K562 (cell line): ENCODE results near the gene CCNI. TPM values are rescaled to one million over a fixed set of nuclear protein-coding genes. Genes with fewer than 3 reads are reported as not detected.

ENCODE experiments used
- CBX3 ChIP-seq, 2 experiments: IDR thresholded peaks; 1 replicate in 1 of 2; 2 replicates in 1 of 2; pipeline ENCODE4 v1.6.1; 2012; ENCODE audit warnings: inconsistent platforms in 2 of 2, low read length in 2 of 2, borderline replicate concordance in 1 of 2, control low read depth in 1 of 2
- CCNT2 ChIP-seq: IDR thresholded peaks from 2 replicates; pipeline ENCODE4 v1.6.1; 2011; ENCODE audit warnings: borderline replicate concordance, low read depth, mild to moderate bottlenecking, moderate library complexity, mixed read lengths, low read length; ENCODE audit not compliant: insufficient read length; ENCODE audit errors: extremely low read depth
- ESRRA ChIP-seq: fragments of 450-650 bp; IDR thresholded peaks from 2 replicates; pipeline ENCODE4 v1.6.1; 2014; ENCODE audit warnings: low read depth, mild to moderate bottlenecking, moderate library complexity, borderline replicate concordance
- GTF2E2 ChIP-seq: fragments of 200-800 bp; sonication (Bioruptor generic); IDR thresholded peaks from 2 replicates; pipeline ENCODE4 v1.6.1; 2016; ENCODE audit warnings: missing genetic modification characterization, missing compliant biosample characterization
- HDAC1 ChIP-seq, 2 experiments: fragments of 450-650 bp; IDR thresholded peaks; 2 replicates each; pipeline ENCODE4 v1.6.1; 2016 to 2017; ENCODE audit warnings: inconsistent platforms in 1 of 2, mild to moderate bottlenecking in 1 of 2, moderate library complexity in 1 of 2
- HDAC2 ChIP-seq: fragments of 450-650 bp; IDR thresholded peaks from 2 replicates; pipeline ENCODE4 v1.6.1; 2016; ENCODE audit warnings: mild to moderate bottlenecking
- HMBOX1 ChIP-seq: sonication (generic); IDR thresholded peaks from 2 replicates; pipeline ENCODE4 v1.6.1; 2016
- IFI16 ChIP-seq: fragments of 250-450 bp; sonication (Bioruptor Pico); IDR thresholded peaks from 2 replicates; pipeline ENCODE4 v2.1.2; 2022; ENCODE audit warnings: mild to moderate bottlenecking, inconsistent platforms
- KDM1A ChIP-seq, 2 experiments: fragments of 450-650 bp; IDR thresholded peaks; 2 replicates each; pipeline ENCODE4 v1.6.1; 2016; ENCODE audit warnings: mild to moderate bottlenecking in 2 of 2
- NFRKB ChIP-seq: fragments of 450-650 bp; IDR thresholded peaks from 2 replicates; pipeline ENCODE4 v1.6.1; 2016; ENCODE audit warnings: low read depth
- NUFIP1 ChIP-seq: fragments of 450-650 bp; IDR thresholded peaks from 2 replicates; pipeline ENCODE4 v1.6.1; 2018; ENCODE audit not compliant: partially characterized antibody
- POLR2A ChIP-seq: fragments of 450-650 bp; conservative IDR thresholded peaks from 2 replicates; pipeline ENCODE4 v1.6.1; 2016
- RCOR1 ChIP-seq, 2 experiments: IDR thresholded peaks; 2 replicates each; pipeline ENCODE4 v1.6.1; 2012; ENCODE audit warnings: low read depth in 2 of 2, low read length in 2 of 2, borderline replicate concordance in 1 of 2, improper control_type of control experiment in 1 of 2
- SMAD1 ChIP-seq: fragments of 150-350 bp; IDR thresholded peaks from 2 replicates; pipeline ENCODE4 v1.6.1; 2014; ENCODE audit warnings: low read length, low read depth; ENCODE audit not compliant: partially characterized antibody
- SOX6 ChIP-seq: fragments of 450-650 bp; IDR thresholded peaks from 2 replicates; pipeline ENCODE4 v1.6.1; 2014; ENCODE audit warnings: mild to moderate bottlenecking
- STAT5B ChIP-seq: fragments of 250-450 bp; sonication (Bioruptor Pico); IDR thresholded peaks from 2 replicates; pipeline ENCODE4 v1.8.0; 2021; ENCODE audit warnings: mild to moderate bottlenecking, inconsistent platforms
- WHSC1 ChIP-seq: IDR thresholded peaks from one replicate; pipeline ENCODE4 v1.6.1; 2012; ENCODE audit warnings: low read length, control low read depth, inconsistent platforms
- ZBTB12 ChIP-seq: fragments of 250-450 bp; sonication (Bioruptor Pico); IDR thresholded peaks from 2 replicates; pipeline ENCODE4 v1.4.0; 2020
- ZNF134 ChIP-seq: fragments of 250-450 bp; sonication (Bioruptor Pico); conservative IDR thresholded peaks from 2 replicates; pipeline ENCODE4 v1.4.0; 2020
- ZNF354B ChIP-seq: fragments of 250-450 bp; sonication (Bioruptor Pico); IDR thresholded peaks from 2 replicates; pipeline ENCODE4 v1.4.0; 2020
- ZNF518B ChIP-seq: fragments of 250-450 bp; sonication (Bioruptor Pico); IDR thresholded peaks from 2 replicates; pipeline ENCODE4 v1.5.0; 2021; ENCODE audit warnings: mild to moderate bottlenecking, moderate library complexity
- polyA plus RNA-seq, 8 experiments: library from polyadenylated mRNA; depleted of rRNA in 4 of 8; stranded (reverse) in 5 of 8; unstranded in 3 of 8; fragments of >200 nt; fragmentation: Nextera tagmentation in 2 of 8; fragmentation: Illumina TruSeq in 1 of 8; extraction: Ambion mirVana in 2 of 8; extraction: Trizol in 1 of 8; gene quantifications; 2 replicates each; pipeline versions ENCODE4 v1.2.1 to v1.2.3, GENCODE V29; 2011 to 2014; ENCODE audit warnings: inconsistent platforms in 1 of 8, missing spikeins in 1 of 8
- total RNA-seq, 7 experiments: library from RNA; depleted of rRNA in 6 of 7; stranded (reverse); fragments of >200 nt in 6 of 7; fragmentation: Illumina TruSeq in 2 of 7; extraction: Trizol in 2 of 7; gene quantifications; 2 replicates each; pipeline versions ENCODE4 v1.2.1 to v1.2.3, GENCODE V29; 2011 to 2021; ENCODE audit warnings: low replicate concordance in 1 of 7
- TF ChIP-seq, protein P1 (sequence below): fragments of 450-650 bp; IDR thresholded peaks from 2 replicates; pipeline ENCODE4 v1.6.1; 2018; ENCODE audit warnings: mild to moderate bottlenecking, low read depth; ENCODE audit not compliant: partially characterized antibody
- TF ChIP-seq, protein P2 (sequence below): fragments of 200-800 bp; sonication (Bioruptor generic); IDR thresholded peaks from 2 replicates; pipeline ENCODE4 v1.6.1; 2017; ENCODE audit warnings: missing genetic modification characterization, missing compliant biosample characterization

CCNI gene
- total and polyA plus RNA-seq, 9 of the 15 experiments (the other 6 are each of a cell fraction or from before 2014, with no cell fraction given) = 43.3 to 159 (median 98.5) TPM

DNA sequence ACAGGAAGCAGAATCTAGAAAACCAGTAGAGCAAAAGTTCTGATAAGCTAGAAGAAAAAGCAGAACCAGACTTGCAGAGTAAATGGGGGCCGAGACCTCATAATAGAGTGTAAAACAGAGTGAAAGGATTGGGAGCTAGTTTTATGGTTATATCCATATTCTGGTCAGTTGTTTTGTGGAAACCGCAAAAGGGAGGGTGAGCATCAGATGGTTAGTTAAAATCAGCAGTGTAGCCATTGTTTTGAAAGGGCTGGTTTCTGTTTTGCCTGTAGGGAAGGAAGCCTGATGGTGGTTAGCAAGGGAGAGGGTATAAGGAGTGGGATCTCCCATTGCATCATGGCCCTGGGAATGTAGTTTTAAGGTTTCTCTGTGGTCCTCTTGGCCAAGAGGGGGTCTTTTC is 17.2 kb upstream of the CCNI start (continued):
- TF ChIP-seq, protein P1, sequence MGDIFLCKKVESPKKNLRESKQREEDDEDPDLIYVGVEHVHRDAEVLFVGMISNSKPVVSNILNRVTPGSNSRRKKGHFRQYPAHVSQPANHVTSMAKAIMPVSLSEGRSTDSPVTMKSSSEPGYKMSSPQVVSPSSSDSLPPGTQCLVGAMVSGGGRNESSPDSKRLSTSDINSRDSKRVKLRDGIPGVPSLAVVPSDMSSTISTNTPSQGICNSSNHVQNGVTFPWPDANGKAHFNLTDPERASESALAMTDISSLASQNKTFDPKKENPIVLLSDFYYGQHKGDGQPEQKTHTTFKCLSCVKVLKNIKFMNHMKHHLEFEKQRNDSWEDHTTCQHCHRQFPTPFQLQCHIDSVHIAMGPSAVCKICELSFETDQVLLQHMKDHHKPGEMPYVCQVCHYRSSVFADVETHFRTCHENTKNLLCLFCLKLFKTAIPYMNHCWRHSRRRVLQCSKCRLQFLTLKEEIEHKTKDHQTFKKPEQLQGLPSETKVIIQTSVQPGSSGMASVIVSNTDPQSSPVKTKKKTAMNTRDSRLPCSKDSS = no peak
- TF ChIP-seq IFI16 (CRISPR knock-in tag) (no peak), ESRRA (peak; percentile 51; the same call in 1 of the 2 replicates), CBX3 (IDR thresholded peaks at IDR 0.05; ENCODE audit: borderline replicate concordance in 1 of 2, low read length in 2 of 2) (no peak), ZNF518B (CRISPR knock-in tag) (no peak), HDAC2 (no peak), NFRKB (no peak), KDM1A (IDR thresholded peaks at IDR 0.05) (no peak), ZNF354B (CRISPR knock-in tag) (no peak), SOX6 (peak; percentile 65; the same call in 1 of the 2 replicates), CCNT2 (no peak), HMBOX1 (peak; percentile 95), HDAC1 (IDR thresholded peaks at IDR 0.05) (no peak), ZBTB12 (CRISPR knock-in tag) (no peak), NUFIP1 (no peak), WHSC1 (no peak), POLR2A (no peak), RCOR1 (IDR thresholded peaks at IDR 0.05; ENCODE audit: borderline replicate concordance in 1 of 2, low read depth in 2 of 2, low read length in 2 of 2) (no peak), ZNF134 (CRISPR knock-in tag) (no peak), GTF2E2 (tag) (no peak), STAT5B (no peak), SMAD1 (no peak)
- TF ChIP-seq, protein P2, sequence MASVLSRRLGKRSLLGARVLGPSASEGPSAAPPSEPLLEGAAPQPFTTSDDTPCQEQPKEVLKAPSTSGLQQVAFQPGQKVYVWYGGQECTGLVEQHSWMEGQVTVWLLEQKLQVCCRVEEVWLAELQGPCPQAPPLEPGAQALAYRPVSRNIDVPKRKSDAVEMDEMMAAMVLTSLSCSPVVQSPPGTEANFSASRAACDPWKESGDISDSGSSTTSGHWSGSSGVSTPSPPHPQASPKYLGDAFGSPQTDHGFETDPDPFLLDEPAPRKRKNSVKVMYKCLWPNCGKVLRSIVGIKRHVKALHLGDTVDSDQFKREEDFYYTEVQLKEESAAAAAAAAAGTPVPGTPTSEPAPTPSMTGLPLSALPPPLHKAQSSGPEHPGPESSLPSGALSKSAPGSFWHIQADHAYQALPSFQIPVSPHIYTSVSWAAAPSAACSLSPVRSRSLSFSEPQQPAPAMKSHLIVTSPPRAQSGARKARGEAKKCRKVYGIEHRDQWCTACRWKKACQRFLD (CRISPR knock-in tag) = no peak
